ENCODE measurements around the gene RNF5.

Gene RNF5

DNA sequence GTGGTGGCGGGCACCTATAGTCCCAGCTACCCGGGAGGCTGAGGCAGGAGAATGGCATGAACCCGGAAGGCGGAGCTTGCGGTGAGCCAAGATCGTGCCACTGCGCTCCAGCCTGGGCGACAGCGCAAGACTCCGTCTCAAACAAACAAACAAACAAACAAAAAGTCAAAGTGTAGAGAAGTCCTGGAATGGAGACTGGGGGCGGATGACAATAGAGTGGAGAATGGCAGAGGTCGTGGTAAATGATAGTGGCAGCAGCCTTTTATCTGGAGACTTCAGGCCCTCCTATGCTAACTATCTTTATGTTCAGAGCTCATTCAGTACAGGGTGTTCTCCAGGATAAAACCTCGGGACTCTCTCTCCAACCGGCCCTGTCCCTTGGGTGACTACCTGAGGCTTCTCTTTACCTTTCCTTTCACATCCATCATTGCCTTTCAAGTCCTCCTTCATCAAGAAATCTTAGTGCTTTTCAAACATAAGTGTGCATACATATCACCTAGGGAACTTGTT lies 46.7 kb upstream of the RNF5 start:
- H3K9me2 ChIP-seq (replicated peaks; ENCODE audit: low read depth, low read length): no peaks in the 10 kb centered on the region
- H3K4me3 ChIP-seq (ENCODE audit: low read length, poor library complexity, severe bottlenecking): no peak overlapping the region
- no peaks in the 10 kb centered on the region for H3K36me3 ChIP-seq (ENCODE audit: insufficient read depth, low read length)
- peaks cover 10% of the 10 kb centered on the region for H4K20me1 ChIP-seq (ENCODE audit: insufficient read depth, low read length, poor library complexity, severe bottlenecking)
- no peak overlapping the region for H3K9ac ChIP-seq (ENCODE audit: low read depth, low read length, poor library complexity, severe bottlenecking)
- no peaks in the 10 kb centered on the region for H3F3A ChIP-seq (ENCODE audit: low read depth)
- no peaks in the 10 kb centered on the region for H3K27me3 ChIP-seq (ENCODE audit: insufficient read depth, low read length, poor library complexity, severe bottlenecking)
- H3K4me2 ChIP-seq (ENCODE audit: low read depth, low read length, poor library complexity, severe bottlenecking): no peak overlapping the region
- no peaks in the 10 kb centered on the region for H3K9me3 ChIP-seq (ENCODE audit: insufficient read depth, low read depth, low read length)
- peaks cover 21% of the 10 kb centered on the region for H3K4me1 ChIP-seq (ENCODE audit: insufficient read depth, low read length, poor library complexity, severe bottlenecking)
- H2AFZ ChIP-seq (ENCODE audit: low read length): no peak overlapping the region
- peaks cover 21% of the 10 kb centered on the region for H3K79me2 ChIP-seq (ENCODE audit: insufficient read depth, low read length)
- no peak for TF ChIP-seq EZH2phosphoT487 (IDR thresholded peaks at IDR 0.05; ENCODE audit: borderline replicate concordance)
- TF ChIP-seq, protein P1, sequence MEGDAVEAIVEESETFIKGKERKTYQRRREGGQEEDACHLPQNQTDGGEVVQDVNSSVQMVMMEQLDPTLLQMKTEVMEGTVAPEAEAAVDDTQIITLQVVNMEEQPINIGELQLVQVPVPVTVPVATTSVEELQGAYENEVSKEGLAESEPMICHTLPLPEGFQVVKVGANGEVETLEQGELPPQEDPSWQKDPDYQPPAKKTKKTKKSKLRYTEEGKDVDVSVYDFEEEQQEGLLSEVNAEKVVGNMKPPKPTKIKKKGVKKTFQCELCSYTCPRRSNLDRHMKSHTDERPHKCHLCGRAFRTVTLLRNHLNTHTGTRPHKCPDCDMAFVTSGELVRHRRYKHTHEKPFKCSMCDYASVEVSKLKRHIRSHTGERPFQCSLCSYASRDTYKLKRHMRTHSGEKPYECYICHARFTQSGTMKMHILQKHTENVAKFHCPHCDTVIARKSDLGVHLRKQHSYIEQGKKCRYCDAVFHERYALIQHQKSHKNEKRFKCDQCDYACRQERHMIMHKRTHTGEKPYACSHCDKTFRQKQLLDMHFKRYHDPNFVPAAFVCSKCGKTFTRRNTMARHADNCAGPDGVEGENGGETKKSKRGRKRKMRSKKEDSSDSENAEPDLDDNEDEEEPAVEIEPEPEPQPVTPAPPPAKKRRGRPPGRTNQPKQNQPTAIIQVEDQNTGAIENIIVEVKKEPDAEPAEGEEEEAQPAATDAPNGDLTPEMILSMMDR (conservative IDR thresholded peaks at IDR 0.05; ENCODE audit: low read length): no peak

DNA sequence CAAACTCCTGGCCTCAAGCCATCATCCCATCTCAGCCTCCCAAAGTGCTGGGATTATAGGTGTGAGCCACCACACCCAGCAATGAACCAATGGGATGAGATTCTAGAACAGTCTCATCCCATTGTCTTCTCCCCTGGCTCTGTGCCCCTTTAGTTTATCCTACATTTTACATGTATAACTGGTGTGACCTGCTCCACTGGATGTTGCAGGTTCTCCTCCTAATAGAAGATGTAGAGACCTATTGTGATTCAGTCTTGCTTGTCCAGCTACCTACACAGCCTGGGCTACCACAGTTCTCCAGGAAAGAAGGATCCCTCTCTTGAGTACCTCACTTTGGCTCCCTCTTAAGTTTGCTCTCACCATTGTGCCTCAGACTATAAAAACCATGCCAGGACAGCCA lies 46.1 kb upstream of the RNF5 start:
- TF ChIP-seq, protein P1 (conservative IDR thresholded peaks at IDR 0.05; ENCODE audit: low read length): no peak
- Histone ChIP-seq H3K4me1 (ENCODE audit: insufficient read depth, low read length, poor library complexity, severe bottlenecking) (peaks cover 15% of the 10 kb centered on the region), H3K9me2 (replicated peaks; ENCODE audit: low read depth, low read length) (no peaks in the 10 kb centered on the region), H3K36me3 (ENCODE audit: insufficient read depth, low read length) (no peaks in the 10 kb centered on the region), H2AFZ (ENCODE audit: low read length) (no peak overlapping the region), H3K4me3 (ENCODE audit: low read length, poor library complexity, severe bottlenecking) (no peak overlapping the region), H3F3A (ENCODE audit: low read depth) (no peaks in the 10 kb centered on the region), H3K4me2 (ENCODE audit: low read depth, low read length, poor library complexity, severe bottlenecking) (no peak overlapping the region), H3K9me3 (ENCODE audit: insufficient read depth, low read depth, low read length) (no peaks in the 10 kb centered on the region), H3K27me3 (ENCODE audit: insufficient read depth, low read length, poor library complexity, severe bottlenecking) (no peaks in the 10 kb centered on the region), H3K9ac (ENCODE audit: low read depth, low read length, poor library complexity, severe bottlenecking) (no peak overlapping the region), H3K79me2 (ENCODE audit: insufficient read depth, low read length) (peaks cover 14% of the 10 kb centered on the region), H4K20me1 (ENCODE audit: insufficient read depth, low read length, poor library complexity, severe bottlenecking) (peaks cover 4% of the 10 kb centered on the region)

DNA sequence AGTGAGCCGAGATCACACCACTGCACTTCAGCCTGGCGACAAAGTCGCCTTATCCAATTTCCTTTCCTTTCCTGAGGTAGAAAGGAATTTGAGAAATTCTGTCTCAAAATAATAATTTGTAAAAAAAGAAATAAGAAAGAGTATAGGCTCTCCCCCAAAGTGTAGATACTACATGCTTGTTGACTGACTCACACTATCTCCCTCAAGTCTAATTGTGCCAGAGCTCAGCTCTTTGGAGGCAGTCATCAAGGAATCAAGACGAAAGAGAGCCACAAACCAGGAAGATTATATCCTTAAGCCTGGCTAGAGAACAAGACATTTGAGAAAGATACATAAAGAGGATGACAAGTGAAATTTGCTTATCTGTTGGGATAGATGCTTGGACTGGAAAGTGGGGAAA lies 44.4 kb upstream of the RNF5 start:
- TF ChIP-seq, protein P1 (conservative IDR thresholded peaks at IDR 0.05; ENCODE audit: low read length): no peak
- TF ChIP-seq EZH2phosphoT487 (IDR thresholded peaks at IDR 0.05; ENCODE audit: borderline replicate concordance): no peak
- H2AFZ ChIP-seq (ENCODE audit: low read length): no peak overlapping the region
- peaks cover 8% of the 10 kb centered on the region for H3K4me1 ChIP-seq (ENCODE audit: insufficient read depth, low read length, poor library complexity, severe bottlenecking)

More for the DNA sequence above, 44.4 kb upstream of the RNF5 start:
- Histone ChIP-seq H3K27me3 (ENCODE audit: insufficient read depth, low read length, poor library complexity, severe bottlenecking) (no peaks in the 10 kb centered on the region), H3K4me2 (ENCODE audit: low read depth, low read length, poor library complexity, severe bottlenecking) (no peak overlapping the region), H4K20me1 (ENCODE audit: insufficient read depth, low read length, poor library complexity, severe bottlenecking) (no peaks in the 10 kb centered on the region), H3K9ac (ENCODE audit: low read depth, low read length, poor library complexity, severe bottlenecking) (no peak overlapping the region), H3K36me3 (ENCODE audit: insufficient read depth, low read length) (no peaks in the 10 kb centered on the region), H3K4me3 (ENCODE audit: low read length, poor library complexity, severe bottlenecking) (no peak overlapping the region), H3F3A (ENCODE audit: low read depth) (no peaks in the 10 kb centered on the region), H3K79me2 (ENCODE audit: insufficient read depth, low read length) (peaks cover 5% of the 10 kb centered on the region; the same call in 1 of the 2 replicates), H3K9me3 (ENCODE audit: insufficient read depth, low read depth, low read length) (no peaks in the 10 kb centered on the region), H3K9me2 (replicated peaks; ENCODE audit: low read depth, low read length) (no peaks in the 10 kb centered on the region)

Data from Loucy (cell line).